HCT116 (cell line): ENCODE results near the gene RNF150. TPM values are rescaled to one million over a fixed set of nuclear protein-coding genes. Genes with fewer than 3 reads are reported as not detected.

Source experiments
- ATAC-seq: fragments of 200-7000 bp; cut with Tn5 transposase; 2 replicates; pipeline ENCODE4 v1.9.1; 2020; ENCODE audit warnings: mild to moderate bottlenecking, moderate library complexity
- BruUV-seq: library from RNA; stranded (reverse); fragments of 400-500 nt; replicated peaks from 2 replicates; lab custom pipeline; 2021; lab: Mats Ljungman, UMichigan
- CTCF ChIA-PET: fragments of 300-600 bp; sonication (Branson Sonifier 250); formaldehyde crosslinking; loops from one replicate; lab custom pipeline; 2021; ENCODE audit warnings: antibody characterized with exemption; lab: Charles Lee
- POLR2A ChIA-PET: fragments of 300-600, 350-600 bp; sonication (Branson Sonifier 250); formaldehyde crosslinking; loops from one replicate; lab custom pipeline; 2021; ENCODE audit warnings: antibody characterized with exemption; lab: Charles Lee
- RAD21 ChIA-PET, 2 experiments: fragments of 300-600 bp; sonication (Branson Sonifier 250); formaldehyde crosslinking; loops; one replicate each; lab custom pipeline; 2023; ENCODE audit warnings: low total read pairs in 2 of 2; ENCODE audit not compliant: uncharacterized antibody in 2 of 2, unreplicated experiment in 2 of 2, low non-redundant PET in 1 of 2; lab: Charles Lee
- DNase-seq: peaks from one replicate; pipeline ENCODE4 v3.0.0-alpha.2; 2010; ENCODE audit warnings: low read depth, low spot score
- H2AFZ ChIP-seq: fragments of 200-600 bp; shearing (Covaris generic), sonication (generic); 2 replicates; pipeline ENCODE4 v1.6.1; 2017; ENCODE audit warnings: low read depth, mixed run types, mixed read lengths, antibody characterized with exemption, low read length; ENCODE audit not compliant: poor library complexity, severe bottlenecking
- H3K27ac ChIP-seq: 2 replicates; pipeline ENCODE4 v1.5.1; 2012; ENCODE audit warnings: low read depth, low read length
- H3K27me3 ChIP-seq: fragments of 200-600 bp; sonication (generic); 2 replicates; pipeline ENCODE4 v1.6.1; 2016; ENCODE audit warnings: mixed run types, low read length, mixed read lengths; ENCODE audit not compliant: insufficient read depth
- H3K36me3 ChIP-seq, 2 experiments: fragments of 200-500 bp in 1 of 2; fragments of 200-600 bp in 1 of 2; sonication (Bioruptor generic) in 1 of 2; sonication (generic) in 1 of 2; 2 replicates each; pipeline versions ENCODE4 v1.5.1 to v1.6.1; 2014 to 2016; ENCODE audit warnings: low read length in 2 of 2, inconsistent platforms in 1 of 2, mixed read lengths in 1 of 2, mixed run types in 1 of 2; ENCODE audit not compliant: insufficient read depth in 2 of 2, control insufficient read depth in 1 of 2
- H3K4me1 ChIP-seq, 2 experiments: fragments of 200-600 bp in 1 of 2; sonication (generic) in 1 of 2; 2 replicates each; pipeline versions ENCODE4 v1.5.1 to v1.6.1; 2012 to 2017; ENCODE audit warnings: low read length in 2 of 2, inconsistent platforms in 1 of 2, mild to moderate bottlenecking in 1 of 2, mixed read lengths in 1 of 2, mixed run types in 1 of 2, moderate library complexity in 1 of 2; ENCODE audit not compliant: insufficient read depth in 2 of 2, control insufficient read depth in 1 of 2
- H3K4me2 ChIP-seq: fragments of 200-600 bp; sonication (generic); 2 replicates; pipeline ENCODE4 v1.6.1; 2017; ENCODE audit warnings: mixed run types, low read length, mixed read lengths
- H3K4me3 ChIP-seq, 2 experiments: fragments of 200-600 bp in 1 of 2; sonication (generic) in 1 of 2; replicated peaks in 1 of 2; 2 replicates each; pipeline ENCODE4 v1.5.1; 2011 to 2016; ENCODE audit warnings: low read length in 2 of 2, control low read depth in 1 of 2, low read depth in 1 of 2, mild to moderate bottlenecking in 1 of 2, mixed read lengths in 1 of 2, mixed run types in 1 of 2
- H3K79me2 ChIP-seq: fragments of 200-600 bp; sonication (generic); 2 replicates; pipeline ENCODE4 v1.6.1; 2017; ENCODE audit warnings: mild to moderate bottlenecking, mixed run types, low read length, moderate library complexity, mixed read lengths; ENCODE audit not compliant: insufficient read depth
- H3K9ac ChIP-seq: fragments of 200-600 bp; sonication (generic); 2 replicates; pipeline ENCODE4 v1.6.1; 2016; ENCODE audit warnings: low read length, mixed read lengths
- H3K9me2 ChIP-seq: fragments of 200-600 bp; sonication (generic), shearing (Covaris generic); 2 replicates; pipeline ENCODE4 v1.6.1; 2017; ENCODE audit warnings: mixed run types, mild to moderate bottlenecking, moderate library complexity; ENCODE audit not compliant: insufficient read depth
- H3K9me3 ChIP-seq, 2 experiments: fragments of 200-500 bp in 1 of 2; fragments of 200-600 bp in 1 of 2; sonication (Bioruptor generic) in 1 of 2; sonication (generic) in 1 of 2; 2 replicates each; pipeline ENCODE4 v1.6.1; 2014 to 2017; ENCODE audit warnings: low read length in 2 of 2, mixed read lengths in 2 of 2, inconsistent platforms in 1 of 2, low read depth in 1 of 2, mild to moderate bottlenecking in 1 of 2, mixed run types in 1 of 2, moderate library complexity in 1 of 2; ENCODE audit not compliant: control insufficient read depth in 1 of 2, insufficient read depth in 1 of 2
- H4K20me1 ChIP-seq: fragments of 200-600 bp; sonication (generic), shearing (Covaris generic); 2 replicates; pipeline ENCODE4 v1.6.1; 2017; ENCODE audit warnings: mixed run types, mild to moderate bottlenecking, moderate library complexity; ENCODE audit not compliant: insufficient read depth
- CBX3 ChIP-seq: IDR thresholded peaks from 2 replicates; pipeline ENCODE4 v1.6.1; 2012; ENCODE audit warnings: low read depth
- CEBPB ChIP-seq: IDR thresholded peaks from 2 replicates; pipeline ENCODE4 v1.6.1; 2012; ENCODE audit warnings: low read depth
- CTCF ChIP-seq, 3 experiments: fragments of 200-600 bp in 1 of 3; sonication (generic) in 1 of 3; IDR thresholded peaks in 2 of 3; conservative IDR thresholded peaks in 1 of 3; 2 replicates each; pipeline ENCODE4 v1.5.1; 2012 to 2017; ENCODE audit warnings: low read depth in 2 of 3, low read length in 2 of 3, antibody characterized with exemption in 1 of 3, borderline replicate concordance in 1 of 3, control low read depth in 1 of 3, mild to moderate bottlenecking in 1 of 3, mixed read lengths in 1 of 3, mixed run types in 1 of 3, moderate library complexity in 1 of 3; ENCODE audit not compliant: insufficient read depth in 1 of 3
- EZH2 ChIP-seq: fragments of 200-600 bp; sonication (generic); IDR thresholded peaks from 2 replicates; pipeline ENCODE4 v1.6.1; 2017; ENCODE audit warnings: antibody characterized with exemption, mixed run types
- FOSL1 ChIP-seq: IDR thresholded peaks from 2 replicates; pipeline ENCODE4 v1.6.1; 2012; ENCODE audit warnings: low read depth
- JUND ChIP-seq: IDR thresholded peaks from 2 replicates; pipeline ENCODE4 v1.6.1; 2012
- MAX ChIP-seq: IDR thresholded peaks from 2 replicates; pipeline ENCODE4 v1.6.1; 2012
- RAD21 ChIP-seq: IDR thresholded peaks from 2 replicates; pipeline ENCODE4 v1.6.1; 2012; ENCODE audit warnings: low read depth, mild to moderate bottlenecking
- REST ChIP-seq: IDR thresholded peaks from 2 replicates; pipeline ENCODE4 v1.6.1; 2012; ENCODE audit warnings: low read depth
- SIN3A ChIP-seq: IDR thresholded peaks from 2 replicates; pipeline ENCODE4 v1.6.1; 2012; ENCODE audit warnings: low read depth
- SP1 ChIP-seq: IDR thresholded peaks from 2 replicates; pipeline ENCODE4 v1.6.1; 2012; ENCODE audit warnings: low read depth
- SRF ChIP-seq: IDR thresholded peaks from 2 replicates; pipeline ENCODE4 v1.6.1; 2012; ENCODE audit warnings: low read depth
- TCF7L2 ChIP-seq: IDR thresholded peaks from 2 replicates; pipeline ENCODE4 v1.7.0; 2011; ENCODE audit warnings: borderline replicate concordance, inconsistent platforms; ENCODE audit not compliant: insufficient read depth, insufficient read length; ENCODE audit errors: extremely low read depth
- ZBTB33 ChIP-seq: IDR thresholded peaks from 2 replicates; pipeline ENCODE4 v1.6.1; 2011; ENCODE audit warnings: mild to moderate bottlenecking, low read length, moderate library complexity; ENCODE audit not compliant: insufficient replicate concordance; ENCODE audit errors: extremely low read depth
- ZFX ChIP-seq: fragments of 450-650 bp; IDR thresholded peaks from 2 replicates; pipeline ENCODE4 v1.6.1; 2017
- ZNF274 ChIP-seq: fragments of 200-500 bp; sonication (Bioruptor generic); IDR thresholded peaks from 2 replicates; pipeline ENCODE4 v1.6.1; 2014; ENCODE audit warnings: mild to moderate bottlenecking, low read depth, low read length, inconsistent platforms
- intact Hi-C: fragments of 100-400 bp; cut with micrococcal nuclease; formaldehyde crosslinking; loops from 2 replicates; pipeline ENCODE4 v1.10.0; 2022
- total RNA-seq: library from RNA; stranded (reverse); gene quantifications from one replicate; pipeline ENCODE4 v1.2.1, GENCODE V29; 2021; ENCODE audit not compliant: unreplicated experiment

RNF150 gene
- total RNA-seq, 1 experiment from 2014 or later: 0.07 TPM

- ATAC-seq (no peak), DNase-seq (no peak)
- Histone ChIP-seq H3K9me2 (no peaks in the 10 kb centered on the region), H2AFZ (no peak overlapping the region), H4K20me1 (no peaks in the 10 kb centered on the region), H3K27me3 (no peaks in the 10 kb centered on the region), H3K36me3 (no peaks in the 10 kb centered on the region), H3K9ac (no peak overlapping the region), H3K4me2 (no peak overlapping the region), H3K9me3 (no peaks in the 10 kb centered on the region), H3K4me3 (no peak overlapping the region), H3K27ac (no peak overlapping the region), H3K79me2 (no peaks in the 10 kb centered on the region), H3K4me1 (no peaks in the 10 kb centered on the region)
- ChIA-PET POLR2A (no interaction called here), RAD21 (no interaction called here), CTCF (no interaction called here)
- intact Hi-C loops: no loop called here
- BruUV-seq: no TSS peak
- TF ChIP-seq RAD21 (no peak), CEBPB (no peak), SIN3A (no peak), FOSL1 (no peak), REST (no peak), SP1 (no peak), SRF (no peak), ZBTB33 (no peak), ZNF274 (no peak), JUND (no peak), TCF7L2 (no peak), EZH2 (no peak), ZFX (no peak), CTCF (IDR thresholded peaks at IDR 0.05 in 2 of 3, conservative IDR thresholded peaks at IDR 0.05 in 1 of 3; ENCODE audit: borderline replicate concordance in 1 of 3, insufficient read depth in 1 of 3, low read depth in 2 of 3, low read length in 2 of 3) (no peak), CBX3 (no peak), MAX (no peak)
Observed at GRCh38 chr4:141057582-141057981, 75.7 kb downstream of the RNF150 start.
